HuH-7 (cell line): ENCODE data around the gene SFMBT2.
"Not testable (repeated sequence)": the region's sequence is repeated elsewhere in the genome, so short reads cannot be mapped to it uniquely, and the experiment has no call there.

Experiments used
- DNase-seq: peaks from one replicate; pipeline ENCODE4 v3.0.0; 2011; ENCODE audit warnings: low spot score

SFMBT2 gene

DNA sequence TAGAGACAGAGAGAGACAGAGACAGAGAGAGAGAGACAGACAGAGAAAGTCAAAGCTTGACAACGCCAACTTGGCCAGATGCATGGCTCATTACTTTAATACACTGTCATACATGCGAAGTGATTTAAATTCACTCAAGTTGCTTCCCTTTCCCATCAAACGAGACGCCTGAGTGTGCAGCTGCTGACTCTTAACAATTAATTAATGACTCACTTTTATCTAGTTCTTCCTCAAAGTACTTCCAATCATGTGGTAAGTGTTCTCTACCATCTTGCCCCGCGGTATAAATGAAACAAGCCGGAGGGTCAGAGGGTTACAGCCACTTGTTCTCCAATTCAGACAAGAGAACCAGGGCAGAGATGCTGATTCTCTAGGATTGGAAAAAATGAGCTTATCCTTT lies 90.8 kb downstream of the SFMBT2 start:
- DNase-seq, result no peak

DNA sequence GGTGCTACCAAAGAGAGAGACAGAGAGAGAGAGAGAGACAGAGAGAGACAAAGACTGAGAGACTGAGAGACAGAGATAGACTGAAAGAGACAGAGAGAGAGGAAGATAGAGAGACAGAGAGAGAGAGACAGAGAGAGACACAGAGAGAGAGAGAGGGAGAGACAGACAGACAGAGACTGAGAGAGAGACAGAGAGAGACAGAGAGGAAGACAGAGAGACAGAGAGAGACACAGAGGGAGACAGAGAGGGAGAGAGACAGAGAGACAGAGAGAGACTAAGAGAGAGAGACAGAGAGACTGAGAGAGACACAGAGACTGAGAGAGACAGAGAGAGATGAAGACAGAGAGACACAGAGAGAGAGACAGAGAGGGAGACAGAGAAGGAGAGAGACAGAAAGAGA lies 91.2 kb downstream of the SFMBT2 start:
- no peak for DNase-seq

DNA sequence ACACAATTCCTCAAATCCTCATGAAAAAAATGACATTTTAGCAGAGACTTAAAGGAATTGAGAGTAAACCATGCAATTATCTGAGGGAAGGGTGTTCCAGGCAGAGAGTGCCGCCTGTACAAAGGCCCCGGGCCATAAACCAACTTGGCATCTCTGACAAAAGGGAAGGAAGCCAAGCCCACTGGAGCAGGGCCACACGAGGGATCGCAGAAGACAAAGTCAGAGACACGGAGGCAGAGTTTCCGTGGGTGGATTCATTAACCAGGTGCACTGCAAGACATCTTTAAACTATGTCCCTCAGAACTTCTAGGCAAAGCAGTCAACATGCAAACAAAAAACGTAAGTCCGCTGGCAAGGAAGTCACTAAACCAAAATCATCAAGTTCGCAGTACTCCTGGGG lies 92.0 kb downstream of the SFMBT2 start:
- no peak for DNase-seq

DNA sequence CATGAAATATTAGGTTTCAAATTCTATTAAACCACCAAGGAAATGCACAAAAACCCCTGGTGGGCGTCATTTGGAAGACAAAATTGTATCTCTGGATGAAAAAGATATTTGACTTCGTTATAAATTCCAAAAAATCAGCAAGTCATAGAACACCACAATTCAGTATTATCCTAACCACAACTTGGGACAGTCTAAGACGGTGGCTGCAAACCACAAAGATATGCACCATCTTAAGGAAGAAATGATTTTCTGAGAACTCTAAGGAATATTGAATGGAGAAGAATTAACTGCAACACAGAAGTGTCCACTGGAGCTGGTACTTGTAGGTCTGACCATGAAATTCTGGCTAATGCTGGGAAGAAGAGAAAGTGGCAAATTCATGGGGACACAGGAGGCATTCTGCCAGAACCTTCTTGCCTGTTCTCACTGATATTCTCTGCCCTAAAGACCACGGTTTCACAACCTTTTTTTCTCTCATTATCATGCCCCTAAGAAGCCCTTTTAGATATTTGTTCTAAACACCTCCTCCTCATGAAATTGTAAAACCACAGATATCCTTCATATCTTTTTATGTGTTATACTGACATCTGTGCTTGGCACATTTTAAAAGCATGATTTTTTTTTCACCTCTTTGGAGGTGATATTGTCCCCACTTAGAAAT lies 92.9 kb downstream of the SFMBT2 start:
- DNase-seq, result no peak

DNA sequence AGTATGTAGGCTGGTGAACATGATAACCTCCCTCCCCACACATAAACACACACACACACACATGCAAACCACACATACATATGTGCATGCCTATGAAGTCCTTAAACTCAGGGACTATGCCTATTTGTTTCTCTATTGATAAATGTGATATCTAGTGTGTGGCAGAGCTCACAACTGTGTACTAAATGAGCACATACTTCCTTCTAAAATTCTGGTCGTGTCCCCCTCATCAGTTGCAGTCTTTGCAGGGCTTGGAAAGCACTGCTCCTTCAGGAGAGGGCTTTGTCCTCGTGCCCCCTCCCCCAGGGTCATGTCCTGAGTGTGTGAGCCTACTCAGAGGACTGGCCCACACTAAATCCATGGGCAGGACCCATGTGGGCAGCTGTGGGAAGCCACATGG lies 94.0 kb downstream of the SFMBT2 start:
- no peak for DNase-seq

DNA sequence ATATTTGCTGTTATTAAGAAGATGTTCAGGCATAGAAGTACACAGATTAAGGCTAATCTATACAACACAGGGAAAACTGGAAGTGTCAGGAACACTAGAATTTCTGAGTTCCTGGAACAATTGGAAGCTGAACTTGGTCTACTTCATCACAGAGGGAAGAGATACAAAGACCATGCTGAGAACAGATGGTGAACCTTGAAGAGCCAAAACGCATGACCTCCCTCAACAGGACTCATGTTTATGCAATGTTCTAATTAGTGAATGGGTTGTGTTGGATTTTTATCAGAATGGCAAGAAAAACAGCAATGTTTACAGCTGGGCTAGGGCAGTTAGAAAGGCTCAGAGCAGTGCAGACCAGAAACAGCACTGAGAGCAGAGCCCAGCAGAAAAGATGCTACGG lies 94.9 kb downstream of the SFMBT2 start:
- no peak for DNase-seq

DNA sequence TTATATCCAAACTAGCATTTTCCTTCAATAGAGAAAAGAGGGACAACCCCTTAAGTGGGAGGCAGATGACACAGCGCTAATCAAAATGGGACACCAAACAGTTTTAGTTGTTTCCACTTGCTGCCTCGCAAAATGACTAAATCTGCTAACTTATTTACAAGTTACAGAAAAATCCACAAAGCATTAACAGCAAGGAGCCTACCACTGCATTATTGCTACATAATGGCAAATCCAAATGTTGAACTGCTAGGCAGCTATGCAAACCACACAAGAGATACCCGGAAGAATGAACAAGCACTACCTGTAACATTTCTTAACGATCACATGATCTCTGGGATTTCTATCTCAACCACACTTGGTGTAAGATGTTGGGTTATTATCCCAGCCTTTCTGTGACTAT lies 96.7 kb downstream of the SFMBT2 start:
- no peak for DNase-seq

DNA sequence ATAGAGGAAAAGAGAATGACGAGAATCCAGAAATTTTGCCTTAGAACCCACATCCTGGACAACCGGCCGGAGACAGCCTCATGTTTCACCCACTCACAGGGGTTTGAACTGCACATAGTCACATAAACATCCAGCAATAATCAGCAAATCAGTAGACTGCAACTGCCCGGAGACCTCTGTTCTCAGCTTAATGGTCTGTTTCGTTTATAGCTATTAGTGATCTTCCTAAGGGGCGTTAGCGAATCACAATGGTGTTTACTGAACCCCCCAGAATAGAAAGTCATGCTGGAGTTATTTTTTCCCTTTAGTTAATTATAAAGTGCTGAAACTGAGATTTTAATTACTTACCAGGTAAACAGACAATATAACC lies 98.4 kb downstream of the SFMBT2 start:
- DNase-seq, result no peak

DNA sequence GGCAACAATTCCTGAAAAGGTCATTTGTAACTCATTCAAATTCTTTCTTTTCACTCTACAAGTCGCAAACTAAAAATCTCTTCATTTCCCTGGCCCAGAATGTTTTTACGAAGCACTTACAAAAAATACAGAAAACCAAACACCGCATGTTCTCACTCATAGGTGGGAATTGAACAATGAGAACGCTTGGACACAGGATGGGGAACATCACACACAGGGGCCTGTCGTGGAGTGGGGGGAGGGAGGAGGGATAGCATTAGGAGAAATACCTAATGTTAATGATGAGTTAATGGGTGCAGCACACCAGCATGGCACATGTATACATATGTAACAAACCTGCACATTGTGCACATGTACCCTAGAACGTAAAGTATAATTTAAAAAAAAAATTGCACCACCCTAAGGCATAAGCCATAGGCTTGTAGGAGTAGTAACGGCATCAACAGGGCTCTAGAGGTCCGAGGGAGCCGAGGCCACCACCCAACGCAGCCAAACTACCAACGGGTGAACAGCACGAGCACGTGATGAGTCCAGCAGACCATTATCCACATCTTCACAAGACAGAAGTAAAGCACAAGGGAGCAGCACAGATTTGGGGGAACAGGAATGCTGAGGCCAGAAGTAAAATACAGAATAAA lies 98.9 kb downstream of the SFMBT2 start:
- not testable (repeated sequence) for DNase-seq

DNA sequence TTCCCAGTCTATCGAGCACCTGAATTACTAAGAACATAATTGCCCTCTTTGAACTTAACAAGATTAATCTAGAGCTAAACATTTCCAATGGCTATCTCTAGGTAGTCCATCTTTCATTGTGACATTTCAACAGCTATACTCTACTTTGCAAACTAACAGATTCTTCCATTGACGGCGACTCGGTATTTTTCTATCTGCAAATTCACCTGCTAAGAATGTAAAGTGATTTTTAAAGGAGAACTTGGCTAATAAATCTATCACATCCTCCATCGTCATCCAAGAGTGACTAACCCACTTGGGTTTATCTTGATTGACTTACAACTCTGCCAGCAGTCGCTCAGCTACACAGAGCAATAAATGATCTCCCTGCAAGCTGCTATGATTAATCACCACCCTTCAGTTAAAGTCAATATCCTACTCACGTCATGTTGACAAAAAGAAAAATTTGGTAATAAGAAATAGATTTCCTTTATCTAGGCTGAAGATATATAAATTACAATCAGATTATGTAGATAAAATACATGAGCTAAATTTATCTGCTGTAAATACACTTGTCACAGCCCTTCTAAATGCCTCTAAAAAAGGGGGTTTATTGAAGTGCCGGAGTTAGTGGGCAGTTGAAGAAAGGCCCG lies 99.5 kb downstream of the SFMBT2 start:
- no peak for DNase-seq

DNA sequence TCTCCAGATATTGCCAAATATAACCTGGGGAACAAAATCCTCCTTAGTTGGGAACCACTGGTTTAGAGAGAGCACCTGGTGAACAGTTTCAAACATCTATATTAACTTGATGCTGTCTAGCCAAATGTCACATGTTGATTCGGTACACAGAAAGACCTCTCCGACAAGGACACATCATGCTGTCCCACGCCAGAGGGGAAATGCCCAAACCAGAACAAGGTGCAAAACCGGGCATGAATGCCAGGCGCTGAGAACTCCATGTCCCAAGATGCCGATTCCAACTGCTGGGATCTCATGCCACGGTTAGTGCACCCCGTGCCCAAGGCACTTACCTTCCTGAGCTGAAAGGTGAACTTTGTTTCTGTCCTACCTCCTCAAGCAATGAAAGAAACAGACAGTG lies 100.8 kb downstream of the SFMBT2 start:
- DNase-seq, result no peak

DNA sequence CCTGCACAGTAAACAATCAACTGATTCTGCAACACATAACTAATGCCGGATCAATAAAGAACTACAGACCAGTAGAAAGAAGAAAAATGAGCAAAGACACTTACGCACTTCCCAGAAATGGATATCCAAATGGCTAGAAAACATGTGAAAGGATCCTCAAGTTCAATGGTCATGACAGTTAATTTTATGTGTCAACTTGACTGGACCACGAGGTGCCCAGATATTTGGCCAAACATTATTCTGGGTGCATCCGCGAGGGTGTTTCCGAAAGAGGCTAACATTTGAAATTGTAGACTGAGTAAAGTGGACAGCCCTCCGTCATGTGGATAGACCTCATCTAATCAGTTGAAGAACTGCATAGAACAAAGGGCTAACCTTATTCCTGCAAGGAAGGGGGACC lies 102.0 kb downstream of the SFMBT2 start:
- DNase-seq, result no peak

DNA sequence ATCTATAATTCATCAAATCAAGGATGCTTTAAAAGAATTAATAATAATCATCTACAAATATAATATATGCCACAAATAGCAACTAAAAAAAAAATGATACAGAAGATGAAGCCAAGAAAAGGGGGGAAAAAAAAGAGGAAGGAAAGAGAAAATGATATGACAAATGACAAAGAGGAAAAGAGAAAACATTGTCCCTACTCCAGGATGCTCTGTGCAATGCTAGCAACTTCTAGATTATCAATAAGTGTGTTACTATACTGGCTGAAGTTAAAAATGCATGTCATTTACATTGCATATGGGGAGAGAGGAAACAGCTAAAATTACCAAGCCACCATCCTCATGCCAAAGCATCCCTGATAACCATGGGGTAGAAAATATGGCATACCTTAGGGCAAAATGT lies 104.2 kb downstream of the SFMBT2 start:
- no peak for DNase-seq

DNA sequence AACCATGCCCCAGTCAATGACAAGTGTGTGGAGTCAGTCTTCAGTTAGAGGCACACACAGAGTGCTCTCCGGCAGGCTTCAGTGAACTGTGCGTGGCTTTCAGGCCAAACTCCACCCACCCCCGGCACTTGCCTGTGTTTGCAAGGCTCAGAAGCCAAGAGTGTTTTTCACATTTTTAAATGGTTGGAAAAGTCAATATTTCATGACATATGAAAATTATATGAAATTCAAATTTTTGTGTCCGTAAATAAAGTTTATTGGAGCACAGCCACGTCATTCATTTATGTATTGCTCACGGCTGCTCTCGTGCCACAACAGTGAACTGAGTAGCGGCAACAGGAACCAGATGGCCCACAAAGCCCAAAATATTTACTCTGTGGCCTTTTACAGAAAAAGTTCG lies 104.7 kb downstream of the SFMBT2 start:
- DNase-seq, result no peak

DNA sequence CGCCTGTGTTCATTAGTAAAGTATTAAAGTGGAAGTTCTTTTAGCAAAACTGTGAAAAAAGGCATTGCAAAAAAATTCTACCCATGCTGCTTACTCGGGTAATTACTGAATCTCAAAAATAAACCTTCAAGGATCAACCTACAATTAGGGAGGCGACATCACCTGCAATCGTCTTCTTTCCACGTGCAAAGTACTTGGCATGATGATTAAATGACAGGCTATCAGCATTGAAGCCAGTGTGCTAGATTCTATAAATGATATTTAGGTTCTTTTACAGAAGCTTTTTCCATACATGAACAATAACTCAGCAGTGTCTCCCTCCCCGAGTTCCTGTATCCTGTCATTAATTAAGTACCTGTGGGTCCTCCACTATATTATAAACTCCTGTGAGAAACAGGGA lies 105.8 kb downstream of the SFMBT2 start:
- no peak for DNase-seq

DNA sequence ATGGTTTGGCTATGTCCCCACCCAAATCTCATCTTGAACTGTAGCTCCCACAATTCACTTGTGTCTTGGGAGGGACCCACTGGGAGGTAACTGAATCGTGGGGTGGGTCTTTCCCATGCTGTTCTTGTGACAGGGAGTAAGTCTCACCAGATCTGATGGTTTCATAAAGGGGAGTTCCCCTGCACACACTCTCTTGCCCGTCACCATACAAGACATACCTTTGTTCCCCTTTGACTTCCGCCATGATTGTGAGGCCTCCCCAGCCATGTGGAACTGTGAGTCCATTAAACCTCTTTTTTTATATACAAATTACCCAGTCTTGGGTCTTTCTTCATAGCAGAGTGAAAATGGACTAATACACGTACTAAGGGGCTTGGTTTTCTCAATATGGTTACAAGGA lies 106.7 kb downstream of the SFMBT2 start:
- no peak for DNase-seq

DNA sequence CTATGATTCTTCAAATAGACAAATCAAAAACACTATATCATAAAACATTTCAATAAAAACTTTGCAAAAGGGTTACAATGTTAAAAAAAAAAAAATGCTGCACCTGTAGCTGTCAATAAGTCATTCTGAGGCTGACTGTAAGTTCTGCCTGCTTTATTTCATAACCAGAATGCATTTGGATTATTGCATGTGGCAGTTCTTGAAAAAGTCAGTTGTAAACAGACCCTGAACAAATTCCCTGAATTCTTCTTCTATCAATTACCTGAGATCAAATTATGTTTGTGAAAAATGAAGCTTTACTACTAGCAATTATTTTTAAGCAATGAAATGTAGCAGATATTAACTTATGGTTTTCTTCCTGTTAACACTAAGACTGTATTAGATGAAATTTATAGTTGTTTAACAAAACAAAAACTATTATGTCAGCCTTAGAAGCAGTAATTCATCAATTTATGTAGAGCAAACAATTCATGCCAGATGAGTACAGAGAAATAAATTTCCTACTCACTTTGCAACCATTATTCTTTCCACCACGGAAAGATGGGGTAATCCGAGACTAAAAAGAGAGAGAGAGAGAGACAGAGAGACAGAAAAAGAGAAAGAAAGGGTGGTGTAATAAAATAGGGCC lies 107.8 kb downstream of the SFMBT2 start:
- DNase-seq, result no peak

DNA sequence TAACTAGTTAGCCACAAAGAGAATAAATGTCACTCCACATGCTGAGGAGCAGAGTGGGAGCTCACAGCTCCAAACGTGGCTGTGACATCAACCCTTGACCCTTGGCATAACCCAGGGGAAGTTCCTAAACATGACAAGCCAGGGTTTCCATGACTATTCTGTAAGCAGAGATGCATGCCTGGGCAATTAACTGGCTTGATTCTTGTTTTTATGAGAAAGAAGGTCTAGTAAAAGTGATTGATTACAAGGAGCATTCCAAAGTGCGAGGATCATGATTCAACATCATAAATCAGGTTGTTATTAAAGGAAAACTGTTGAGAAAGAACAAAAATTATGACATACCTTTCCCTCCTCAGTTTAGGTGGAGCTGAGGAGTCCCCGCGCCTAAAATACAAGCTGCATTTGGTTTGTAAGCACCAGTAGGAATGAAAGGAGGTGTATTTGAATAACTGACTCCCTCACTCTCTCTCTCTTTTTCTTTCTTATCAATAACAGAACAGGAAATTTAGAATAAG lies 108.4 kb downstream of the SFMBT2 start:
- DNase-seq, result no peak

DNA sequence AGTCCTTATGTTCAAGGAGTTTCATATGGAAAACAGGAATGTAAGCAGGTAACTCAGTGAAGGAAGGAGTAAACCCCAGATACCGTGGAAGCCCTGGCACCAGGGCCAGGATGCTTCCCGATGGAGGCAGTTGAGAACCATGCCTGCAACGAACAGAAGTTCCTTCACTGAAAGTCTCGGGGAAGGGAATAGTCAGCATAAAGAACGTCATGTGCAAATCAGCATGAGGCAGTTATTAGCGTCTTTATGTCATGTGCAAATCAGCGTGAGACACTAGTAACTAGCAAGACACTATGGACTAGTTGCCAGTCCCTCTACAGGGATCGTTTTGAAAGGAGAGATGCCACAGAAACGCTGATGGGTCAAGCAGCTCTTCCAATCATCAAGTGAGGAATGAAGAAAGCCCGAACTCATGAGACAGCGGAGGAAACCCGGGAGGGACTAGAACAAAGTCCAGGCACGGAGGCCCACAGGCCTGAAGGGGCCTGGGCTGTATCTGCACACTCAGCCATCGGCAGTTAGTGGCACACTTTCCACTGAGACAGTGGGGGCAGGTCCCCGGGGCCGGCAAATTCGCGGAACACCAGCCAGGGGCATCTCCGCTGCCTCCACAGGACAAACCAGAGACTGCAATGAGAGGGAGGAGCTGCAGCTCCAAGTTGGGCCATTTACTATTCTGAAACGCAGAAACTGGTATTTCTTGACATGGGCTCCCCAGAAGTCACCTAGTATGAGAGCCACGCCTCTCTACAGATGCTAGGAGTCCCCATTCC lies 109.6 kb downstream of the SFMBT2 start:
- peak; percentile 33 for DNase-seq

DNA sequence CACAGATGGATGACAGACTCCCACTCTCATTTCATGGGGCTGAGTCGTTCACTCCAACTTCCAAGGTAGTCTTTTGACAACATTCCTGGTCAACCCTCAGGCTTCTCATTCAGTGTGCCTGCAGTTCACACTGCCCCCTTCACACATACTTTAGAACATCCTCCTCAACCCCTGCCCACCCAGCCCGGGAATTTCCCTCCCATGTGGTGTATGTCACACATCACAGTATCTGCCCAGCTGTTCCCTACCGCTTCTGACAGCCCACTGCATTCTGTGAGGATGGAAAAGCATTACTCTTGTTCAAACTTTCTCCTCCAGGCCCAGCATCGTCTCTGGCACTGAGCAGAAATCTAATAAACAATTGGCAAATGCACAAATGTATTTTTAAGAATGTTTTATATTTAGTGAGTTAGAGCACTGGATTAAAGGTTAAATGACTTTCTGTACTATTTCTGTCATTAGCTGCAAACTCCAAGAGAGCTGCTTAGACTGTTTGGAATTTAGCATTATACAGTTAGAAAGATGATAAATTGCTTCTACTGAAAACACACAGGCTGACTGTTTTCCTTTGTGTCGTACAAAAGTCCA lies 110.4 kb downstream of the SFMBT2 start:
- DNase-seq, result no peak

DNA sequence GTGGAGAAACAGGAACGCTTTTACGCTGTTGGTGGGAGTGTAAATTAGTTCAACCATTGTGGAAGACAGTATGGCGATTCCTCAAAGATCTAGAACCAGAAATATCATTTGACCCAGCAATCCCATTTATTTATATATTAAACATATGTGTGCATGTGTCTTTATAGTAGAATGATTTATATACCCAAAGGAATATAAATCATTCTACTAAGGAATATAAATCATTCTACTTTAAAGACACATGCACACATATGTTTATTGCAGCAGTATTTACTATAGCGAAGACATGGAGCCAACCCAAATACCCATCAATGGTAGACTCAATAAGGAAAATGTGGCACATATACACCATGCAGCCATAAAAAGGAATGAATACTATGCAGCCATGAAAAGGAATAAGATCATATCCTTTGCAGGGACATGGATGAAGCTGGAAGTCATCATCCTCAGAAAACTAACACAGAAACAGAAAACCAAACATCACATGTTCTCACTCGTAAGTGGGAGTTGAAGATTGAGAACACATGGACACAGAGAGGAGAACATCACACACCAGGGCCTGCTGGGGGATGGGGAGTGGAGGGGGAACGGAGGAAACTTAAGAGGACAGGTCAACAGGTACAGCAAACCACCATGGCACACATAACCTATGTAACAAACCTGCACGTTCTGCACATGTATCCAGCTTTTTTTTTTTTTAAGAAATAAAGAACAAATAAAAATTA lies 111.1 kb downstream of the SFMBT2 start:
- DNase-seq, result not testable (repeated sequence)
